Osteoblast (primary cell): ENCODE data around the gene C1QA. TPM values are rescaled to one million over a fixed set of nuclear protein-coding genes. Genes with fewer than 3 reads are reported as not detected.
A peak's percentile ranks its signal among the peaks of the same experiment; 100 is the strongest.

ENCODE experiments used
- DNase-seq: peaks from one replicate; pipeline ENCODE4 v3.0.0; 2011; ENCODE audit warnings: low spot score, mixed read lengths; ENCODE audit not compliant: insufficient read length; ENCODE audit errors: missing footprints
- H2AFZ ChIP-seq: 2 replicates; pipeline ENCODE4 v1.6.0; 2011; ENCODE audit warnings: mild to moderate bottlenecking, low read length
- H3K27ac ChIP-seq: 2 replicates; pipeline ENCODE4 v1.5.1; 2011; ENCODE audit warnings: mild to moderate bottlenecking, low read depth, low read length, moderate library complexity
- H3K27me3 ChIP-seq: 2 replicates; pipeline ENCODE4 v1.6.0; 2012; ENCODE audit warnings: mild to moderate bottlenecking, control low read depth, inconsistent platforms, low read length, moderate library complexity; ENCODE audit not compliant: insufficient read depth
- H3K36me3 ChIP-seq: 2 replicates; pipeline ENCODE4 v1.5.1; 2011; ENCODE audit warnings: mild to moderate bottlenecking, low read length, control low read depth, moderate library complexity; ENCODE audit not compliant: insufficient read depth
- H3K4me1 ChIP-seq: 2 replicates; pipeline ENCODE4 v1.5.1; 2011; ENCODE audit warnings: mild to moderate bottlenecking, low read length, control low read depth, moderate library complexity; ENCODE audit not compliant: insufficient read depth
- H3K4me2 ChIP-seq: 2 replicates; pipeline ENCODE4 v1.6.0; 2011; ENCODE audit warnings: mild to moderate bottlenecking, low read length; ENCODE audit not compliant: insufficient read depth
- H3K4me3 ChIP-seq: fragments of 200-600 bp; sonication (generic); 3 replicates; pipeline ENCODE4 v1.5.1; 2012; ENCODE audit warnings: mild to moderate bottlenecking, low read length, inconsistent platforms; ENCODE audit not compliant: insufficient read depth
- H3K79me2 ChIP-seq: 2 replicates; pipeline ENCODE4 v1.6.0; 2012; ENCODE audit warnings: mild to moderate bottlenecking, low read length, control low read depth, inconsistent platforms; ENCODE audit not compliant: insufficient read depth
- H3K9me3 ChIP-seq: 2 replicates; pipeline ENCODE4 v1.5.1; 2011; ENCODE audit warnings: low read depth, low read length, control low read depth
- H4K20me1 ChIP-seq: 2 replicates; pipeline ENCODE4 v1.6.0; 2012; ENCODE audit warnings: mild to moderate bottlenecking, low read length, control low read depth; ENCODE audit not compliant: insufficient read depth
- total RNA-seq: library from RNA; depleted of rRNA; stranded (reverse); fragments of >200 nt; gene quantifications from 2 replicates; pipeline ENCODE4 v1.2.3, GENCODE V29; 2012
- TF ChIP-seq, protein P1 (sequence below): IDR thresholded peaks from 2 replicates; pipeline ENCODE4 v1.5.1; 2011; ENCODE audit warnings: mild to moderate bottlenecking, low read depth, low read length, moderate library complexity; ENCODE audit errors: extremely low read depth

Gene C1QA
- total RNA-seq, 1 donor: 1.1 TPM

- peak; percentile 84 for DNase-seq
- TF ChIP-seq, protein P1, sequence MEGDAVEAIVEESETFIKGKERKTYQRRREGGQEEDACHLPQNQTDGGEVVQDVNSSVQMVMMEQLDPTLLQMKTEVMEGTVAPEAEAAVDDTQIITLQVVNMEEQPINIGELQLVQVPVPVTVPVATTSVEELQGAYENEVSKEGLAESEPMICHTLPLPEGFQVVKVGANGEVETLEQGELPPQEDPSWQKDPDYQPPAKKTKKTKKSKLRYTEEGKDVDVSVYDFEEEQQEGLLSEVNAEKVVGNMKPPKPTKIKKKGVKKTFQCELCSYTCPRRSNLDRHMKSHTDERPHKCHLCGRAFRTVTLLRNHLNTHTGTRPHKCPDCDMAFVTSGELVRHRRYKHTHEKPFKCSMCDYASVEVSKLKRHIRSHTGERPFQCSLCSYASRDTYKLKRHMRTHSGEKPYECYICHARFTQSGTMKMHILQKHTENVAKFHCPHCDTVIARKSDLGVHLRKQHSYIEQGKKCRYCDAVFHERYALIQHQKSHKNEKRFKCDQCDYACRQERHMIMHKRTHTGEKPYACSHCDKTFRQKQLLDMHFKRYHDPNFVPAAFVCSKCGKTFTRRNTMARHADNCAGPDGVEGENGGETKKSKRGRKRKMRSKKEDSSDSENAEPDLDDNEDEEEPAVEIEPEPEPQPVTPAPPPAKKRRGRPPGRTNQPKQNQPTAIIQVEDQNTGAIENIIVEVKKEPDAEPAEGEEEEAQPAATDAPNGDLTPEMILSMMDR: no peak
- H3K79me2 ChIP-seq: no peaks in the 10 kb centered on the region
- no peaks in the 10 kb centered on the region for H3K36me3 ChIP-seq
- no peak overlapping the region for H2AFZ ChIP-seq
- peaks cover 19% of the 10 kb centered on the region for H3K27me3 ChIP-seq
- no peak overlapping the region for H3K27ac ChIP-seq
- H4K20me1 ChIP-seq: no peaks in the 10 kb centered on the region
- no peaks in the 10 kb centered on the region for H3K9me3 ChIP-seq
- H3K4me1 ChIP-seq: no peaks in the 10 kb centered on the region
- H3K4me2 ChIP-seq: no peak overlapping the region
- H3K4me3 ChIP-seq: no peak overlapping the region
These were observed 29.3 kb upstream of the C1QA start for GRCh38 chr1:22607154-22607553.

DNA sequence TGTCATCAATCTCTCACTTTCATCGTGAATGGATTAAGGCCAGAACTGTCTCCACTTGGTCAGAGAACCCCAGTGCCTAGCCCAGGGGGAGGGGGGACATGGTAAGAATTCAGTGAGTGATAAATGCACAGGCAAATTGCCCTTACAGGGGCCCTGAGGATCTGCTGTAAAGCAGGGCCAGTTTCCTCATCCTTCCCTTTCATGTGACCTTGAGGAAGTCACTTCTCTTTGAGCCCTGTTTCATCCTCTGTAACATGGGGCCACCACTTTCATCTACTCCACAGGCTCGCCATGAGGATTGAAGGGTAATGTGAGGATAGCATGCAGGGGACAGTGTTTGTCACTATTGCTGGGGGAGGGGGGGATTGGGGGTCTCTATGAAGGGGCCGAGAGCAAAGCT is 28.1 kb upstream of the C1QA start:
- H3K27me3 ChIP-seq: peaks cover 19% of the 10 kb centered on the region
- H3K4me2 ChIP-seq: no peak overlapping the region
- H4K20me1 ChIP-seq: no peaks in the 10 kb centered on the region
- DNase-seq: peak; percentile 31
- TF ChIP-seq, protein P1: no peak
- H3K4me3 ChIP-seq: no peak overlapping the region
- H3K27ac ChIP-seq: no peak overlapping the region
- H3K9me3 ChIP-seq: no peaks in the 10 kb centered on the region
- H3K4me1 ChIP-seq: no peaks in the 10 kb centered on the region
- no peak overlapping the region for H2AFZ ChIP-seq
- H3K36me3 ChIP-seq: no peaks in the 10 kb centered on the region
- H3K79me2 ChIP-seq: no peaks in the 10 kb centered on the region

DNA sequence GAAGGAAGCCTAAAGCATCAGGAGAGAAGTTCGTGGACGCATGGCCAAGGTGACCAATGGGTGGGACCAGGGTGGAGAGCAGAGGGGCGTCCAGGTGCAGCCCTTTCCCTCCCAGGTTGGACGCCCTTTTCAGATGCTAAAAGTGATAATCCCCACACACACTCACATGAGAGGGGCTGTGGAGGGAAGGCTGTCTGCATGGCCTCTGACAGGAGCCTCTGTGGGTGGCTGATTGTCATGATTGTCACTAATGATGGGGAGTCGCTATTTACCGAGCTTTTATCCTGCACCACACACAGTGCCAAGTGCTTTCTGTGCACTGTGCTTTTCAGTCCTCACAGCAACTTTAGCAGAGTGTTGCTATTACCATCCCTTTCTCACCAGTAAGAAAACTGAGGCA is 27.1 kb upstream of the C1QA start:
- Histone ChIP-seq H3K4me1 (no peaks in the 10 kb centered on the region), H3K9me3 (no peaks in the 10 kb centered on the region), H3K27me3 (peaks cover 13% of the 10 kb centered on the region), H3K4me3 (no peak overlapping the region), H2AFZ (no peak overlapping the region), H3K79me2 (no peaks in the 10 kb centered on the region), H3K4me2 (no peak overlapping the region), H4K20me1 (no peaks in the 10 kb centered on the region), H3K27ac (no peak overlapping the region), H3K36me3 (no peaks in the 10 kb centered on the region)
- TF ChIP-seq, protein P1: no peak
- DNase-seq: peak; percentile 23

- H4K20me1 ChIP-seq: no peaks in the 10 kb centered on the region
- H3K4me3 ChIP-seq: no peak overlapping the region
- no peaks in the 10 kb centered on the region for H3K9me3 ChIP-seq
- no peak overlapping the region for H2AFZ ChIP-seq
- peak; percentile 87 for DNase-seq
- H3K27me3 ChIP-seq: peaks cover 7% of the 10 kb centered on the region
- no peaks in the 10 kb centered on the region for H3K36me3 ChIP-seq
- H3K79me2 ChIP-seq: no peaks in the 10 kb centered on the region
- H3K27ac ChIP-seq: no peak overlapping the region
- no peaks in the 10 kb centered on the region for H3K4me1 ChIP-seq
- H3K4me2 ChIP-seq: no peak overlapping the region
- TF ChIP-seq, protein P1: no peak
These were observed 24.9 kb upstream of the C1QA start for GRCh38 chr1:22611530-22611947.
